ENCODE data around the gene EPS8L2. TPM values are rescaled to one million over a fixed set of nuclear protein-coding genes. Genes with fewer than 3 reads are reported as not detected.
"Not testable (repeated sequence)": the region's sequence is repeated elsewhere in the genome, so short reads cannot be mapped to it uniquely, and the experiment has no call there.

The EPS8L2 gene
- total and polyA plus RNA-seq, 8 donors = 52.5 to 190 (median 80.7) TPM

DNA sequence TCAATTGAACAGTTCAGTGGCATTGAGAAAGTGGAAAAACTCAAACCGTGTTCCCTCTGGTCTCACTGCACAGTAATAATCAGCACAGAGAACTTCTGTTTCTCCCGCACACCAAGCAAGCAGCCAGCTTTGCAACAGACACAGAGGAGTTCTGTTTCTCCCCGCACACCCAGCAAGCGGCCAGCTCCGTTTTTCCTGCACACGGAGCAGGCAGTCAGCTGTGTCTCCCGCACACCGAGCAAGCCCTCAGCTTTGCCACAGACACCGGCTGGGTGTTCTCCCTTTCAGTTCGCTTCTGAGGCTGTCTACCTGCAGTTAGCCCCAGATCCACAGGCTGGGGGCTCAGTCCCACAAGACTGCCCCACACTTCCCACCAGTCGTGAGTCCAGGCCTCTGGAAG lies 31.3 kb downstream of the EPS8L2 start:
- intact Hi-C loops (cut with DNase I) = no loop called here
- peaks cover 0 to 13% of the 10 kb centered on the region in 2 donors for H3K4me1 ChIP-seq
- H3K4me3 ChIP-seq = no peak overlapping the region
- H3K36me3 ChIP-seq = no peaks in the 10 kb centered on the region
- TF ChIP-seq CTCF (IDR thresholded peaks at IDR 0.05) = no peak
- peaks cover 0 to 7% of the 10 kb centered on the region in 2 donors for H3K27me3 ChIP-seq
- DNase-seq (no peak), ATAC-seq (no peak)
- H3K9me3 ChIP-seq = no peaks in the 10 kb centered on the region
- H3K27ac ChIP-seq = peak overlapping the region in 1 of 2 donors; percentile 33

DNA sequence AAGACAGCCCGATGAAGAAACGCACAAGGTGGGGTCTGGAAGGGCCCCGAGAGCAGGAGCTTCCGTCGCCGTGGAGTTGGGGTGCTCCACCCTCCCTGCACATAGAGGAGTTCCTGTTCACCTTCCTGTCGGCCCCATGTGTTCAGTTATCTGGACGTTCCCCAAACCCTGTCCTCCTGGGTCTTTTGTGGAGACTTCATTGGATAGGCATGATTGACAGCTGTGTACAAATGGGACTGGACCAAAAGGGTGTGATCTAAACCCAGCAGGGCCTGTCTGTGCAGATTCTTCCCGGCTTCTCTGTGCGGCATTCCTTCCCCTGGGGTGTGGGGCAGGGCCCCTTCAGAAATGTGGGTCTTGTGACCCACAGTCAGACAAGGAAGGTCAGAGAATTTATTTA lies 31.9 kb downstream of the EPS8L2 start:
- H3K9me3 ChIP-seq; H3K27ac ChIP-seq; H3K27me3 ChIP-seq; DNase-seq; H3K4me3 ChIP-seq; H3K36me3 ChIP-seq; intact Hi-C loops (cut with DNase I): not testable (repeated sequence)
- peaks cover 0 to 13% of the 10 kb centered on the region in 2 donors for H3K4me1 ChIP-seq
- ATAC-seq = peak; percentile 39

DNA sequence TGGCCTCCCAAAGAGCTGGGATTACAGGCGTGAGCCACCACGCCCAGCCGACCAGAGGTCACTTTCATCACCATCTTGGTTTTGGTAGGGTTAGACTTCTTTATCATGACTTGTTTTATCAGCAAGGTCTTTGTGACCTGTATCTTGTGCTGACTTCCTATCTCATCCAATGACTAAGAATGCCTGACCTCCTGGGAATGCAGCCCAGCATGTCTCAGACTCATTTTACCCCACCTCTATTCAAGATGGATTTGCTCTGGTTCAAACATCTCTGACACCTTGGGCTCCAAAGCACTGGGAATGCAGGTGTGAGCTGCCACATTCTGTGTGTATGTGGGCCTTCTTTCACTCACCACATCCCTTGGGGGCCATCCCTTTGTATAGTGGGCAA lies 36.1 kb downstream of the EPS8L2 start:
- Histone ChIP-seq H3K27ac (no peak overlapping the region), H3K4me3 (no peak overlapping the region), H3K27me3 (no peaks in the 10 kb centered on the region), H3K36me3 (no peaks in the 10 kb centered on the region), H3K4me1 (peaks cover 5 to 26% of the 10 kb centered on the region in 2 donors), H3K9me3 (no peaks in the 10 kb centered on the region)
- TF ChIP-seq CTCF (IDR thresholded peaks at IDR 0.05) = no peak
- ATAC-seq = no peak
- intact Hi-C loops (cut with DNase I) = no loop called here
- no peak for DNase-seq

GRCh38 chr11:742571-743201 lies 36.7 kb downstream of the EPS8L2 start:
- Histone ChIP-seq H3K9me3 (no peaks in the 10 kb centered on the region), H3K4me3 (no peak overlapping the region), H3K36me3 (no peaks in the 10 kb centered on the region), H3K27me3 (no peaks in the 10 kb centered on the region), H3K27ac (no peak overlapping the region), H3K4me1 (peaks cover 5 to 21% of the 10 kb centered on the region in 2 donors)
- no peak for DNase-seq
- intact Hi-C loops (cut with DNase I) = no loop called here
- no peak for ATAC-seq
- no peak for TF ChIP-seq CTCF (IDR thresholded peaks at IDR 0.05)

- intact Hi-C loops (cut with DNase I) = no loop called here
- no peak for DNase-seq
- no peak for ATAC-seq
- Histone ChIP-seq H3K9me3 (no peaks in the 10 kb centered on the region), H3K4me1 (peaks cover 11 to 35% of the 10 kb centered on the region in 2 donors), H3K27me3 (no peaks in the 10 kb centered on the region), H3K27ac (peak overlapping the region in 1 of 2 donors; percentile 90), H3K4me3 (no peak overlapping the region), H3K36me3 (no peaks in the 10 kb centered on the region)
- no peak for TF ChIP-seq CTCF (IDR thresholded peaks at IDR 0.05)
Measured at GRCh38 chr11:745428-745827, 39.4 kb downstream of the EPS8L2 start.
